ENCODE results near the gene CSTPP1. TPM values are rescaled to one million over a fixed set of nuclear protein-coding genes. Genes with fewer than 3 reads are reported as not detected.
"Not testable (repeated sequence)": the region's sequence is repeated elsewhere in the genome, so short reads cannot be mapped to it uniquely, and the experiment has no call there.

The CSTPP1 gene
- total RNA-seq, 1 donor from 2014 or later, result 39.1 TPM

GRCh38 chr11:47180006-47180787 lies 243.6 kb downstream of the CSTPP1 start:
- DNase-seq (ENCODE audit: low spot score), result no peak

GRCh38 chr11:47181271-47181670 lies 244.7 kb downstream of the CSTPP1 start:
- no peak for DNase-seq (ENCODE audit: low spot score)

GRCh38 chr11:47182380-47182779 lies 245.8 kb downstream of the CSTPP1 start:
- no peak for DNase-seq (ENCODE audit: low spot score)

GRCh38 chr11:47183031-47183856 lies 246.7 kb downstream of the CSTPP1 start:
- DNase-seq (ENCODE audit: low spot score), result no peak

GRCh38 chr11:47183969-47184368 lies 247.4 kb downstream of the CSTPP1 start:
- no peak for DNase-seq (ENCODE audit: low spot score)

GRCh38 chr11:47184711-47185304 lies 248.2 kb downstream of the CSTPP1 start:
- DNase-seq (ENCODE audit: low spot score), result no peak

- no peak for DNase-seq (ENCODE audit: low spot score)
These were observed 248.9 kb downstream of the CSTPP1 start for GRCh38 chr11:47185305-47186075.

- no peak for DNase-seq (ENCODE audit: low spot score)
These were observed 249.6 kb downstream of the CSTPP1 start, which contains the start of gene PACSIN3 for GRCh38 chr11:47186076-47186699. PACSIN3 (minus strand) TSS chr11:47186434; CDS start chr11:47182727, 3,707 bp downstream.

- peak; percentile 43 for DNase-seq (ENCODE audit: low spot score)
These were observed 250.4 kb downstream of the CSTPP1 start for GRCh38 chr11:47186700-47187695.

GRCh38 chr11:47187723-47188122 lies 251.2 kb downstream of the CSTPP1 start:
- no peak for DNase-seq (ENCODE audit: low spot score)

GRCh38 chr11:47188259-47188658 lies 251.7 kb downstream of the CSTPP1 start:
- DNase-seq (ENCODE audit: low spot score), result no peak

GRCh38 chr11:47189100-47189834 lies 252.7 kb downstream of the CSTPP1 start:
- DNase-seq (ENCODE audit: low spot score), result peak; percentile 47

GRCh38 chr11:47191137-47191536 lies 254.6 kb downstream of the CSTPP1 start:
- not testable (repeated sequence) for DNase-seq (ENCODE audit: low spot score)

GRCh38 chr11:47192111-47192510 lies 255.6 kb downstream of the CSTPP1 start:
- DNase-seq (ENCODE audit: low spot score), result no peak

- DNase-seq (ENCODE audit: low spot score), result not testable (repeated sequence)
These were observed 261.6 kb downstream of the CSTPP1 start for GRCh38 chr11:47198161-47198560.

- no peak for DNase-seq (ENCODE audit: low spot score)
These were observed 264.5 kb downstream of the CSTPP1 start for GRCh38 chr11:47201015-47201414.

- DNase-seq (ENCODE audit: low spot score), result no peak
These were observed 266.0 kb downstream of the CSTPP1 start for GRCh38 chr11:47202576-47202975.

GRCh38 chr11:47204637-47204989 lies 268.1 kb downstream of the CSTPP1 start:
- no peak for DNase-seq (ENCODE audit: low spot score)

- not testable (repeated sequence) for DNase-seq (ENCODE audit: low spot score)
These were observed 270.0 kb downstream of the CSTPP1 start for GRCh38 chr11:47206577-47206976.

All from mucosa of gallbladder (tissue), 1 donor.